ENCODE results near the gene TET3.

The TET3 gene

DNA sequence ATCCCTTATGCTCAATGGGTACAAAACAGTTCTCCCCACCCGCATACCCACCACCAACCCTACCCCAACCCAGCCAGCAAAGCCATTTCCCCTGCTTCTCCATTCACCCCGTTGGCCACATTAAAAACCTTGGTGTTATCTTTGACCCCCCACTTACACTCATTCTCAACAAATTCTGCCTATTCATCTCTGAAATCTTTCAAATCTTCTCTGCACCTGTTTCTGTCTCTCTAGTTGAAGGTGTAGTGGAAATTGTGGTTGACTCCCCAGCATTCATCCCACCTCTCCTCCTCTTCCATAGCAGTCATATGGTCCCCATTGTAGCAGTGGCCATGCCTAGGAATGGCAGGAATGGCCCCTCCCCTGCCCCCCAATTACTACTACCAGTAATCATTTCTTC lies 20.5 kb upstream of the TET3 start:
- no peak for DNase-seq (ENCODE audit: low spot score)

DNA sequence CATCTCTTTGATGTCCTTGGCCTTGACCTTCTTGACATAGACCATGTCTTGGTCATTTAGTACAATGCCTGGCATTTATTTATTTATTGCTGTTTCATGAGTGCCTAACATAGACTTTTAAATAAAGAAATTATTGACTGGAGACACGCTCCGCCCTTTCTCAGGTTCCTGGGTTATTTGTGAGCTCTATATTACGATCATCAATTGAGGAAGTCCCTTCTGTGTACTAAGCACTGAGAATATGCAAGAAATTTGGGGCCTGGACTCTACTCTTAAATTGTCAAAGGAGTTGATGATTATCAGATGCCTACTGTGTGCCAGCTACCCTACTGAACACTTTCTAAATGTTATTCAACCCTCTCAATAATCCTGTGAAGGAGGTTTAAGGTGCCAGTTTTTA lies 19.7 kb upstream of the TET3 start:
- DNase-seq (ENCODE audit: low spot score), result no peak

DNA sequence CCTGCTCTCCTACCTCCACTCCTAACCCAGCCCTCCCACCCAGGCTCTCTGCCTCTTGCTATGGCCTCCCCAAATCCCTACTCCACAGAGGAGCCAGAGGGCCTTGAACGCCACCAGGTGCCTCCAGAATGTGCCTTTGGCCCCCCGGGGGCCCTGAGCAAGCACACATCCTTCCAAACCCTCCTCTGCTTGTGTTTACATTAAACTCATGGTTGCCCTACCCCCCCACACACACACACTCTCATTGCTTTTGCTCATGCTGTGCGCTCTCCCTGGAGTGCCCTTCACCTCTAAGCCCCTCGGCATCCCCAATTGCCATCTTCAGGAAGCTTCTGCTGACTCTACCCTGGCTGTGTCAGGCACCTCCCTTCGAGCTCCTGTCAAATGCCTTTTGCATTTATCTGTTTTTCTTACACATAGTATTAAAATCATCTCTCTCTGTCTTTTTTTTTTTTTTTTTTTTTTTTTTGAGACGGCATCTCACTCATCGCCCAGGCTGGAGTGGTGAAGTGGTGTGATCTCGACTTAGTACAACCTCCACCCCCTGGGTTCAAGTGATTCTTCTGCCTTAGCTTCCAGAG lies 16.3 kb upstream of the TET3 start:
- DNase-seq (ENCODE audit: low spot score), result no peak

DNA sequence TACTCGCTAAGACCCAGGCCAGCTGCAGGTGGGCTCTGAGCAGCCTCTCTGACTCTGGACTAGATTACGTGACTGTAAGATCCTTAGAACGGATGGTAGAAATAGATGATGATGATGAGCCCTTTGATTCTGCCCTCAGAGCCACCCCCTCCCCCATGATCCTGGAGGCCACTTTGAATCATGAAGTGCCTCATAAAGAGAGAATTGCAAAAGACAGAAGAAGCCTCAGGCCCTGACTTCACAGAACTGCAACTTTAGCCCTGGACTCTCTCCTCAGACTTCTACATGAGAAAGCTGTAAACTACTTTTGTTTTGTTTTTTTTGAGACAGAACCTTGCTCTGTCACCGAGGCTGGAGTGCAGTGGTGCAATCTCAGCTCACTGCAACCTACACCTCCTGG lies 15.4 kb upstream of the TET3 start:
- DNase-seq (ENCODE audit: low spot score), result no peak

DNA sequence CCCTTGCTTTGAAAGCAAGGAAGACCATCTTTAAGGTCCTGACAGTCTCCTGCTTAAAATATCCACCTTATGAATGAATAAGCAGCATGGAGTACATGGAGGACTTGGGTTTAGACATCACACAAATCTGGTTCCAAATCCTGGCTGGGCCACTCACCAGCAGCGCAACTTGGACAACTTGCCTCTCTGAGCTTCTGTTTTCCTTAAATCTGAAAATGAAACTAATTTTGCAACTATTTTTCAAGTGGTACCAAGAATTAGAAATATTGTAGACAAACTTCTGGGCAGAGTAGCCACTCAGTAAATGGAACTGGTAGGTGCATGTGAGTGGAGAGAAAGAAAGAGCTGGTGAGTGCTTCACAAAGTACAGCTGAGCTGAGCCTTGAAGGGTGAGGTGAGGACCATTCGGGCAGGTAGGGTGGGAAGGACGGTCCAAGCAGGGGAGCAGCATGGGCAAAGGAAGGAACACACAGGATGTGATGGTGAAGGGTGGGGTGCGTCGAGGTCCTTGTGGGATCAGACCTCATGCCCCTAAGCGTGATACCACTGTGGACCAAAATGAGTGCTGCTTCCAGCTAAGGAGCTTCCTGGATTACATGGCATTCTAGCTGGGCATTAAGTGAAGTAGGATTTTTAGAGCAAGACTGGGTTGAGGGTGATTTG lies 14.4 kb upstream of the TET3 start:
- DNase-seq (ENCODE audit: low spot score), result no peak

DNA sequence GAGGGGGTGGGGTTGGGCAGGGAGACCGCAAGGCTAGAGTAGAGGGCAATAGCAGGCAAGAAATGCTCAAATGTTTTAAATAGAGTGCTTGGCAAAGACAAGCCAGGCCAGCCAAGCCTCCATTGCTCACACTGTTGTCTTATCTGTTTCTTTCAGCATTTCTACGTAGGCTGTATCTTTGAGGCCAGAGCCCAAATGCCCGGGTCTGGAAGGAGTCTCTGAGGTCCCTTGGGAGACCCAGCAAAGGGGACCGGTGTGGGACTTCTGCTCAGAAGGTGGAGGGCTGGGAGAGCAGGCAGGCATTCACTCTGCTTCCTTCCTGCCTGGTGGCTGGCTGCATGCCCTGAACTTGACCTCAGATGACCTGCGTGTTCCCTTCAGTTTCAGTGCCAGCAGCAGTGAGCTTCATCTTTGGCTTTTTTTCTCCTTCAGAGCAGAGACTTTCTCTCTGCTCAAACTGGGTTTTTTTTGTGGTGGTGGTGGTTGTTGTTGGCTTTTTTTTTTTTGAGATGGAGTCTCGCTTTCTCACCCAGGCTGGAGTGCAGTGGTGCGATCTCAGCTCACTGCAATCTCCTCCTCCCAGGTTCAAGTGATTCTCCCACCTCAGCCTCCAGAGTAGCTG lies 13.7 kb upstream of the TET3 start:
- no peak for DNase-seq (ENCODE audit: low spot score)

GRCh38 chr2:73971722-73972121 lies 13.0 kb upstream of the TET3 start:
- DNase-seq (ENCODE audit: low spot score), result no peak

DNA sequence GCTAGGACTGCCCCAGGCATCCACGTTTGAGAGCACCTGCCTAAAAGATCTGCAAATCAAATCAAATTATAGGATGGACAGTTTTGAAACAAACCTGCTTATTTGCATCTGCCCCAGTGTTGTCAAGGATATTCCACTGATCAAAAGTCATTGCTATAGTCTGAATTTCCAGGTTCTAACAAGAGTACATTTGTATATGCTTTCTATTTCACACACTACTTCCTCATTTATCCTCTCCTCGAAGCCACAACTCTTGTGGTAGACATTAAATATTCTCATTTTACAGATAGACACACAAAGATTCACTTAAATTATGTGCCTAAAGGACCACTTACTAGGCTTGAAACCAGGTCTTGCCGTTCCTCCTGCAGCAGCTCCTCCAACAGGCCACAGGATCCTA lies 11.9 kb upstream of the TET3 start:
- no peak for DNase-seq (ENCODE audit: low spot score)

GRCh38 chr2:73975731-73976130 lies 9.0 kb upstream of the TET3 start:
- DNase-seq (ENCODE audit: low spot score), result no peak

DNA sequence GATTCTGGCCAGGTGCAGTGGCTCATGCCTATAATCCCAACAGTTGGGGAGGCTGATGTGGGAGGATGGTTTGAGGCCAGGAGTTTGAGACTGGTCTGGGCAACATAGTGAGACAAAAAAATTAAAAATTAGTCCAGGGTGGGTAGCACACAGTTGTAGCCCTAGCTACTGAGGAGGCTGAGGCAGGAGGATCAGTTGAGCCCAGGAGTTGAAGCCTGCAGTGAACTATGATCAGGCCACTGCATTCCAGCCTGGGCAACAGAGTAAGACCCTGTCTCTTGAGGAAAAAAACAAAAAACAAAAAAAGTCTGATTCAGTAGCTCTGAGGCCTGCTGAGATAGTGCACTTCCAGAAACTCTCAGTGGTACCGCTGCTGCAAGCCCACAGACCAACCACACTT lies 7.9 kb upstream of the TET3 start:
- DNase-seq (ENCODE audit: low spot score), result no peak

GRCh38 chr2:73977466-73977865 lies 7.2 kb upstream of the TET3 start:
- DNase-seq (ENCODE audit: low spot score), result no peak

- no peak for DNase-seq (ENCODE audit: low spot score)
Observed at GRCh38 chr2:73979021-73979420, 5.7 kb upstream of the TET3 start.

- DNase-seq (ENCODE audit: low spot score), result no peak
Observed at GRCh38 chr2:73979686-73980085, 5.0 kb upstream of the TET3 start.

DNA sequence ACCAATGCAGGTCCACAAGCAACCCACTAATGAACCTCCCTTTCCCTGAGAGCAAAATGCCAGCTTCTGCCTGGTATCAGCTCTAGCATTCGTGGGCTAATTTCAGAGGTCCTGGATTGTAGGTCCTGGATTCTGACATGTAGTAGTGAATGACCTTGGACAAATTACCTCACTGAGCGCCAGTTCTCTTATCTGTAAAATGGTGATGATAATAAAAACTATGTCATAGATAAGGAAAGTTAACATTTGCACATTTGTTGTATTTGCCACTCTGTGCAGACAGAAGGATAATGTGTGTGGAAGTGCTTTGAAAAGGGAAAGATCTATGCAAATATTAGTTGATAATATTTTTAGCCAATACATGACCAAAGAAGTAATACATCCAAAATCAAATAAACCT lies 4.1 kb upstream of the TET3 start:
- DNase-seq (ENCODE audit: low spot score), result no peak

GRCh38 chr2:73981081-73982001 lies 3.4 kb upstream of the TET3 start:
- peak; percentile 73 for DNase-seq (ENCODE audit: low spot score)

DNA sequence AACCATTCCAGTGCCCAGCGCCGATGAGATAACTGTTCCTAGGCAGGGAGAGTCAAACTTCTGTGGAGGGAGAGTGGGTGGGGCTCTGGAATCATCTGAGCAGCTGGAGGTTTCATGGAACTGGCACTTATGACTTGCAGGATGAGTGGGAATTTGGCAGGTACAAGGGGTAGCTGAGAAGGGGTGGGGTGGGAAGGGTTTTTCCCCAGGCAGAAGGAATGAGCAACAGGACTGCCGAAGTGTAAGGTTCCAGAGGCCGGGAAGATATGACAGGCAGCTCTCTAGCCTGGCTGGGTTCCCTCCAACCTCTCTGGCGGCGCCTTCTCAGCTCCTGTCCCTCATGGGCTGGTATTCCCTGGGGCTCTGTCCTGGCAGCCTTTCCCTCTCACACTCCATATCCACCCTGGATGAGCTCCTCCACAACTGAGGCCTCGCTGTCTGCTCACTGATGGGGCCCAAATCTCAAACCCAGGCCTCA lies 2.5 kb upstream of the TET3 start:
- DNase-seq (ENCODE audit: low spot score), result no peak

DNA sequence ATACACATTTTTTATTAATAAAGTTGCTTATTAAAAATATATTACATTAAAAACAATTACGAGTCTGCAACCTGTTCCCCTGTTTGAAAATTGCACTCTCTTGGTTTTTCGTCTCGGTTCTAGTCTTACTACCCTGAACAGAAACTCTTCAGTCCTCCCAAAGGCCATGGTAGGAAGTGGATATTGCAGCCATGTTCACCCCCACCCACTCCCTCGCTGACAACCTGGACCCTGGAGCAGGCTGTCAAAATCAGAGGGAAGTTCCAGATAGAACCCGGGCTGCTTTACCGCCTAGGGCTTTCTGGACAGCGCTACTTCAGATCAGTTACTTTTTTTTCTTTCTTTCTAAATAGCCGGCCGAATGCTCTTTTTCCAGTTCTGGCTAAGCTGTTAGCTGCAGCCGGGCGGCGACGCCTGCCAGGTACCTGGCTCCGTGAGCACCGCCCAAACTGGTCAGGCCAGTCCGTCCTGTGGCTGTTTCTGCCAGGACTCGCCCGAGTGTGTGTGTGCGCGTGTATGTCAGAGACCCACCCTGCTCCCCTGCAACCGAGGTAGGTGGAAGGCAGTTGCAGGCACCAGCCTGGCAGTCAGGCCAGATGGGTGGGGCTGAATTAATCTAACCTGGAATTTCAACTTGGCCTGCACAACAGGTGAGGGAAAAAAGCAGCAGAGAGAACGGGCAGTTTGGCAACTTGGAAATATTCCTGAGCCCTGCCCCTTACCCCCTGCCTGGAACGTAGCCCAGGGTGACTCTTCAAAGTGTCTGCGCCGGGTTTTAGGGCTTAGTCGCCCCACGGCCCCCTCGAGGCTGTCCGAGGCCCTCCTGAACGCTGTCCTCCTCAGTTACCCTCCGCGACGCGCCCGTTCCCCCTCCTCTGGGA lies 1.1 kb upstream of the TET3 start:
- peak; percentile 77 for DNase-seq (ENCODE audit: low spot score)

DNA sequence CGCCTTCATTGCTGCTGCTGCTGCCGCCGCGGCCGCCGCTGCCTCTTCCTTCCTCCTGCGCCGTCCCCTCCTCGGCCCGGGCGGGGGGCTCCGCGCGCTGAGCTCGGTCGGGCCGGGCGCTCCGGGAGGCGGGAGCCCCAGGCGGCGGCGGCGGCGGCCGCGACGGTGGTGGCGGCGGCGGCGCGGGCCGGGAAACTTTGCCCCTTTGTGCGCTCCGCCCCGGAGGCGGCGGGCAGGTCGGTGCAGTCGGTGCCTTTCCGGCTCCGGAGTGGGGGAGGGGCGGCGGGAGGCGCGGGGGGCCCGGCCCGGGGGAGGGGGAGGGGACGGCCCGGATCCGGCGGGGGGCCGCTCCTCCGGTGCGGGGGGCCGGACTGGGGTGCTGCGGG lies 205 bp downstream of the TET3 start:
- peak; percentile 83 for DNase-seq (ENCODE audit: low spot score)

- DNase-seq (ENCODE audit: low spot score), result no peak
Observed at GRCh38 chr2:73985308-73986084, 786 bp downstream of the TET3 start.

- DNase-seq (ENCODE audit: low spot score), result no peak
Observed at GRCh38 chr2:73986085-73986681, 1.5 kb downstream of the TET3 start.
